ENCODE data around the gene DUSP10. TPM values are rescaled to one million over a fixed set of nuclear protein-coding genes. Genes with fewer than 3 reads are reported as not detected.

The DUSP10 gene
- total and polyA plus RNA-seq, 2 donors (not counting 1 experiment from before 2014, with no cell fraction given): 22.8 to 37.7 TPM

- Histone ChIP-seq H3K4me2 (replicated peaks; ENCODE audit: low read depth, low read length, poor library complexity, severe bottlenecking) (no peak overlapping the region), H3K9ac (ENCODE audit: low read length) (no peak overlapping the region), H3K4me3 (ENCODE audit: control extremely low read depth in 1 of 5, extremely low read depth in 1 of 5, insufficient read depth in 1 of 5, low read depth in 2 of 5, low read length in 4 of 5) (no peak overlapping the region), H3K27me3 (replicated peaks in 1 of 4; ENCODE audit: control extremely low read depth in 1 of 4, control insufficient read depth in 3 of 4, insufficient read depth in 4 of 4, low read length in 3 of 4) (no peaks in the 10 kb centered on the region), H2AFZ (ENCODE audit: insufficient read depth, low read depth, low read length, poor library complexity, severe bottlenecking) (no peak overlapping the region), H3K36me3 (replicated peaks in 1 of 2; ENCODE audit: control extremely low read depth in 1 of 2, control insufficient read depth in 1 of 2, extremely low read depth in 1 of 2, insufficient read depth in 2 of 2, low read length in 1 of 2) (no peaks in the 10 kb centered on the region), H3K4me1 (ENCODE audit: control insufficient read depth in 2 of 2, insufficient read depth in 2 of 2, low read length in 2 of 2) (no peaks in the 10 kb centered on the region), H4K20me1 (ENCODE audit: control insufficient read depth, insufficient read depth, low read length, poor library complexity, severe bottlenecking) (no peaks in the 10 kb centered on the region), H3K79me2 (ENCODE audit: control insufficient read depth, insufficient read depth, low read length) (no peaks in the 10 kb centered on the region), H3K9me3 (ENCODE audit: control extremely low read depth in 1 of 3, control insufficient read depth in 2 of 3, insufficient read depth in 1 of 3, low read length in 2 of 3) (peaks cover 0 to 4% (median 0%) of the 10 kb centered on the region in 3 donors), H3K27ac (ENCODE audit: low read length in 2 of 2) (no peak overlapping the region)
- TF ChIP-seq EZH2 (IDR thresholded peaks at IDR 0.05; ENCODE audit: borderline replicate concordance, insufficient read depth, low read depth, low read length, poor library complexity, severe bottlenecking) (no peak), CTCF (IDR thresholded peaks at IDR 0.05) (no peak)
- H3K4me1 Mint-ChIP-seq: peaks cover 7% of the 10 kb centered on the region
- 100% methylated on average over 1 of the region's 3 CpGs for WGBS (ENCODE audit: insufficient coverage)
- no peaks in the 10 kb centered on the region for H3K27me3 Mint-ChIP-seq
- CTCF ChIA-PET: interaction anchor here (0.5 kb wide), 1 partner anchor 326 kb away, joined by 3 read pairs; no protein-coding TSS in a partner anchor
- H3K27ac Mint-ChIP-seq: no peak overlapping the region
- DNase-seq (no peak), ATAC-seq (ENCODE audit: low read depth) (no peak)
- no peaks in the 10 kb centered on the region for H3K9me3 Mint-ChIP-seq (ENCODE audit: insufficient read depth)
- intact Hi-C loops (cut with micrococcal nuclease): no loop called here
- POLR2A ChIA-PET: no interaction called here
- no peak overlapping the region for H3K4me3 Mint-ChIP-seq
These were observed 45.0 kb downstream of the DUSP10 start for GRCh38 chr1:221696718-221697461.

- H3K27me3 Mint-ChIP-seq: no peaks in the 10 kb centered on the region
These were observed 45.9 kb downstream of the DUSP10 start for GRCh38 chr1:221696027-221696426.

More at GRCh38 chr1:221696027-221696426, 45.9 kb downstream of the DUSP10 start:
- H3K27me3 ChIP-seq (replicated peaks in 1 of 4; ENCODE audit: control extremely low read depth in 1 of 4, control insufficient read depth in 3 of 4, insufficient read depth in 4 of 4, low read length in 3 of 4): no peaks in the 10 kb centered on the region
- ATAC-seq (ENCODE audit: low read depth) (no peak), DNase-seq (no peak)
- intact Hi-C loops (cut with micrococcal nuclease): no loop called here
- peaks cover 0 to 4% (median 0%) of the 10 kb centered on the region in 3 donors for H3K9me3 ChIP-seq (ENCODE audit: control extremely low read depth in 1 of 3, control insufficient read depth in 2 of 3, insufficient read depth in 1 of 3, low read length in 2 of 3)
- H3K27ac ChIP-seq (ENCODE audit: low read length in 2 of 2): no peak overlapping the region
- no peak overlapping the region for H2AFZ ChIP-seq (ENCODE audit: insufficient read depth, low read depth, low read length, poor library complexity, severe bottlenecking)
- ChIA-PET POLR2A (no interaction called here), CTCF (no interaction called here)
- Mint-ChIP-seq H3K9me3 (ENCODE audit: insufficient read depth) (no peaks in the 10 kb centered on the region), H3K4me3 (no peak overlapping the region), H3K4me1 (peaks cover 7% of the 10 kb centered on the region), H3K27ac (no peak overlapping the region)
- no peaks in the 10 kb centered on the region for H4K20me1 ChIP-seq (ENCODE audit: control insufficient read depth, insufficient read depth, low read length, poor library complexity, severe bottlenecking)
- no peak overlapping the region for H3K4me3 ChIP-seq (ENCODE audit: control extremely low read depth in 1 of 5, extremely low read depth in 1 of 5, insufficient read depth in 1 of 5, low read depth in 2 of 5, low read length in 4 of 5)
- TF ChIP-seq CTCF (IDR thresholded peaks at IDR 0.05): no peak
- no peak for TF ChIP-seq EZH2 (IDR thresholded peaks at IDR 0.05; ENCODE audit: borderline replicate concordance, insufficient read depth, low read depth, low read length, poor library complexity, severe bottlenecking)
- H3K4me2 ChIP-seq (replicated peaks; ENCODE audit: low read depth, low read length, poor library complexity, severe bottlenecking): no peak overlapping the region
- no peak overlapping the region for H3K9ac ChIP-seq (ENCODE audit: low read length)
- H3K4me1 ChIP-seq (ENCODE audit: control insufficient read depth in 2 of 2, insufficient read depth in 2 of 2, low read length in 2 of 2): no peaks in the 10 kb centered on the region
- no peaks in the 10 kb centered on the region for H3K36me3 ChIP-seq (replicated peaks in 1 of 2; ENCODE audit: control extremely low read depth in 1 of 2, control insufficient read depth in 1 of 2, extremely low read depth in 1 of 2, insufficient read depth in 2 of 2, low read length in 1 of 2)
- H3K79me2 ChIP-seq (ENCODE audit: control insufficient read depth, insufficient read depth, low read length): no peaks in the 10 kb centered on the region

Data from B cell (primary cell).